Stromal cell of bone marrow (primary cell): Measurements from ENCODE around the gene TAC3.
"Not testable (repeated sequence)": the region's sequence is repeated elsewhere in the genome, so short reads cannot be mapped to it uniquely, and the experiment has no call there.

ENCODE experiments used
- DNase-seq: peaks from one replicate; pipeline ENCODE4 v3.0.0-alpha.2; 2012; ENCODE audit warnings: low read depth

The TAC3 gene

DNA sequence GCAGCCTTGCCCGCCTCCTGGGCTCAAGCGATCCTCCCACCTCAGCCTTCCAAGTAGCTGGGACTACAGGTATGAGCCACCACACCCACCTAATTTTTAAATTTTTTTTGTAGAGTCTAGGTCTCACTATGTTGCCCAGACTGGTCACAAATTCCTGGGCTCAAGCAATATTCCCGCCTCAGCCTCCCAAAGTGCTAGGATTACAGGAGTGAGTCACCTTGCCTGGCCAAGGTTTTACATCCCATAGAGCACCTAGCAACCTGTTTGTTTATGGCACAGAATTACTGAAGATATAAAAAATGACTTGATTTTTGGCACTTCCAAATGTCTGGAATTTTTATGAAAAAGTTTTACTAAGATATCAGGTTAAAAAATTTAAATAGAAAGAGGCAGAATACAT lies 17.1 kb upstream of the TAC3 start:
- DNase-seq, result no peak

DNA sequence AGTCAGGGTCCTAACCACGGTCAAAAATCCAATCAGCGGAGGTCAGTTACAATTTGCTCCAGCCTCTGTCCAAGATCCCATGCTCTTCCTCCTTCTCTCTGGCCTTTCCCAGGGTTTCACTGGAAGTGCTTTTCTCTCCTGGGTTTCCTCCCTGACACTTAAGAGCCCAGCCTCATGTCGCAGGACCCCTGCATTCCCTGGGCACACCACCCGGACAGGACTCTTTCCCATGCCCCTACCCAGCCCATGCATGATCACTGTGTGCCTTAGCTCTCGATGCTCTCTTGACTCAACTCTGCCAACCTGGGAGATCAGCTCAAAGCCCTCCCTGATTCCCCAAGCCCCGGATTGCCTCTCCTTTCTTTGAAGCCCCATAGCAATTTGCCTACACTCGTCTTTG lies 15.5 kb upstream of the TAC3 start:
- DNase-seq, result no peak

DNA sequence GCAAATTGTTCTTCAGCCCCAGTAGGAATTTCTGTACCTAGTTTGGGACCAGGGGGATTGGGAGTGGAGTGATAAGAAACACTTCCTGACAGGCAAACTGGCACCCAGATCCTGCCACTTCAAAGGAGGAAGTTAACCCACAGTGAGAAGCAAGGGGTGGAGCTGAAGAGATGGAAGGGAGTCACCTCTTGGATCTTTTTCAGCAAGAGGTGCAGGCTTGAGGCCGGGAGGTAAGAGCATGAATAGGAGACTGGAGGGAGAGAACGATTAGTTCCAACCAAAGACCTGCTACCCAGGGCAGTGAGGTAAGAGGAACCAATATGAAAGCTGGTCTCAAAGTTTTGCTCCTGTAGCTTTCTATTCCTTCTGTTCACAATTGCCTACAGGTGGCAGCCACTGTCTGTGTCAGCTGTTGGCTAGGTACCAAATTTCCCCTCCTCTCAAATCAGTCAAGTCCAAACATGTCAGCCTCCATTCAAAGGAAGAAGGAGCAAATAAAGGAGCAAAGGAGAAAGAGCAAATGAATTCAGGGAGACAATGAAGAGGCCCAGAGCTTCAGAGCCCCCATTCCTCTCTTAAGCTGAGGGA lies 14.9 kb upstream of the TAC3 start:
- DNase-seq, result no peak

DNA sequence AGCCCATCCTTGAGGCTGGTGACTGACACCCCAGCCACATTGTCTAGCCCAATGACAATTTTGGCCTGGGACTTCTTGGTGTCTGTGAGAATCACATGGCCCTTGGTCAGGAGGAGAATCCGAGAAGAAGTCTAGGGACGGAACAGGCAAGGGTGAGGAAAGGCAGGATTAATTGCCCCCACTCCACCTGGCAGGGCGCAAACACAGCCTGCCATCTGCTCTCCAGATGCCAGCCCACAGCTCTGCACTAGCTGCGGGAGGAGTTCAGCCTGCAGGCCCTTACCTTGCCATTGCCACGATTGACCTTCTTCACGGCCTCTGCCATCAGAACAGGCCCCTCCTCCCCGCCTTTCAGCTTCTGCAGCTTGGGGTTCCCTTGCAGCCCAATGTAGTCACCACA lies 13.1 kb upstream of the TAC3 start:
- DNase-seq, result no peak

DNA sequence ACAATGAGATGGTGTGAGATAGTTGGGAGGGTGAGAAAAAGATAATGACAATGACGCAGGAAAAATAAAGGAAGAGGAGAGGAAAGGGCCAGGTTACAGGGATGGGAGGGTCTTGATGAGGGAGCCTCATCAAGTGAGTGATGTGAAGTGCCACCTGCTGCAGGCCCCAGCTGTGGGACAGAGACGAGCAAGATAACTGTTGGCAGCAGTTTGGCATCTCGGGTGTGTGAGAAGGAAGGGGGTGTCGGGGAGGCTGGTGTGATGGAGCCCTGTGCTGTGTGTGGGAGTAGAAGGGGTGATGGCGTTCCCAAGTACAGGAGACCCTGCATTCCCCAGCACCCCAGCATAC lies 11.4 kb upstream of the TAC3 start:
- no peak for DNase-seq

DNA sequence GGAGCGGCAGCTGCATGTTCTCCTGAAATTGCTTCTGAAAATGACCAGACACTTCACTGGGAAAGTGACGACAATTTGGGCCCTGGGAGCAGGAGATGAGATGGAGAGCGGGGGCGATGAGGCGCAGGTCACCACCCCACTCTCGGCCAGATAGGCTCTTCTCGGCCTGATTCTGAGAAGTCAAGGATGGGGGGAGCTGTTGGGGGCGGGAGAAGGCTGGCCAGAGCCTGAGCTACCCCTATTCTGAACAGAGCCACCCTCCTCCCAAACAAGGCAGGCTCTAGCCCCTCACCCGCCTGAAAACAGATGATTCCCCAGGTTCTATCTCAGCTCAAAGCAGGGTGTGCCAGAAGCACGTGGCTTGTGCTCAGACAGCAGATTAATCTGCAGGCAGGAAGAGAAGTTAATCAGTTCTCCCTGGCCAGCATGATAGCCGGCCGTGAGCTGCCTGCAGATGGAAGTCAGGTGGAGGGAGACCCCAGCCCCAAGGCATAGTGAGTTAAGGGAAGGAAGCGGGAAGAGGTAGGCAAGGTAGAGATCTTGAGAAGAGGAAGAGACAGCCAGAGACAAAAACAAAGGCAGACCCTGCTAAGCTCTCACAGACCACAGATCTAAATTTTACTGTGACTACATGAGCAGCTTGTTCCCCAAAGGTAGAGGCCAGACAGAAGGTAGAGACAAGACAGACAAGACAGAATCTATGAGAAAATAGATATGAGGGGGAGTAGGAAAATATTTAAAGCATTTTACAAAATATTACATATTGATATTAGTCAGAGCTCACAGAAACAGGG lies 10.9 kb upstream of the TAC3 start:
- DNase-seq, result no peak

DNA sequence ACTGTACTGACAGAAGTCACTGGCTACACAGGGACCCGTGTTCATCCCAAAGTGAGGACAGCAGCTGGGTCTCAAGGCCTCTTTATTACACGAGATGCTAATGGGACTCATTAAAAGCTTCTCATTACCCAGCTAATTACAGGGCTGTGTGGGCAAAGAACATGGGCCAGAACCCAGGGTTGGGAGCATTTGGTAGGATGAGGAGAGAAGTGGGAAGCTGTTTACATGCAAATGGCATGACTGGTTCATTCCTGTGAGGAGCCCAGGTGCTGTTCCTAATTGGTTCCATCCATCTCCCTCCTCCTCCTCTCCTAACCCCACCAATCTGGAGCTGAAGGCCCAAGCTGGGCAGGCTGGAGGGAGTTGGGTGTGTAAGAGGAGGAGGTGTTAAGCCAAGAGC lies 8.9 kb upstream of the TAC3 start:
- no peak for DNase-seq

DNA sequence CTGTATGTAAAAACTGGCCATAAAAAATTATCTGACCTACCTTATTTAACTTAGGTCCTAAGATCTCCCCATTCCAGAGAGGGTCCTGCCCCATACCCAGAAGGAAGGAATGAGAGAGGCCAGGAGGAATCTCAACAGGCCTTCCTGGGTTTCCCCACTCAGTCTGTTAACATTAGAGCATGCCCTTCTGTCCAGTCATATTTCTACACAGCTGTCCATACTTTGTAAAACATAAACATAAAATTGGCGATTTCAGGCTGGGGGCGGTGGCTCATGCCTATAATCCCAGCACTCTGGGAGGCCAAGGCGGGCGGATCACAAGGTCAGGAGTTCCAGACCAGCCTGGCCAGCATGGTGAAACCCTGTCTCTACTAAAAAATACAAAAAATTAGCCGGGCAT lies 6.0 kb upstream of the TAC3 start:
- DNase-seq, result not testable (repeated sequence)

DNA sequence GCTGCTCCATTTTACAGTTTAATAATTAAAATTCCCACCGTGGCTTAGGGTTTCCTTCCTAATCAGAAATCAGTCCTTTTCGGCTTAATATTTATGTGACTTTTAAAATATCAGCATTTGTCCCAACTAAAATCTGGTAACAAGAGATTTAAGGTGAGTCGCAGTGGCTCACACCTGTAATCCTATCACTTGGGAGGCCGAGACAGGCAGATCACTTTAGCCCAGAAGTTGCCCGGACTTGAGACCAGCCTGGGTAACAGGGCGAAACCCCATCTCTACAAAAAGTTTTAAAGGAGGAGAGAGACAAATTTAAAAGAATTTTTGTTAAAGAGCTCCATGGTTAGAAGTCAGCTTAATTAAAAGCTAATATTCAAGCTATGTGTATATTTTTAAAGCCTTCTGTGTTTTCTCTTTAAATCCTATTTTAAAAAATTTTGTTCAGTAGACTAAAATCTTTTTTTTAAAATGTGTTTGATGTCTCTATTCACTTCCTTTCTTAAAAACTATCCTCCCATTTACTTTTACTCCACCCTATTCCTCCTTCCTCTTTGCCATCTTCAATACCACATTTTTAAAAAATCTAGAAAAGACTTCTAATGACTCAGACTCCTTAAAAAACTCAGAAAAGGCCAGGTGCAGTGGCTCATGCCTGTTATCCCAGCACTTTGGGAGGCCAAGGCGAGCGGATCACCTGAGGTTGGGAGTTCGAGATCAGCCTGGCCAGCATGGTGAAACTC lies 3.8 kb upstream of the TAC3 start:
- DNase-seq, result no peak

DNA sequence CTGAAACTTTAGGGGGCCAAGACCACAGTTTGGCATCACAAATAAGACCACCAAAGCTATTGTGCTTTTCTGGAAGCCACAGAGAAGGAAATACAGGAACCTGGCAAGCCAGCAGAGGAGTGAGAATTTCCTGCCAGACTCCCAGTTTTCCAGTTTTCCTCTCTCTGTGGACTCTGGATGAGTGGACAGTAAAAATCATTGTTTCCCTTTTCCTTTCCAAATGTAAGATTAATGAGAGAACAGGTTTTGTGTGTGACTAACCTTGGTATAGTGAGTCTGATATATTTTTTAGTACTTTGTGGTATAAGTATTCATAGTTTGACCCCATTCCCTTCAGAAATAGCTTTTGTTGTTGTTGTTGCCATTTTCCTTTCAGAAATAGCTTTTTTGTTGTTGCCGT lies 2.6 kb upstream of the TAC3 start:
- no peak for DNase-seq

DNA sequence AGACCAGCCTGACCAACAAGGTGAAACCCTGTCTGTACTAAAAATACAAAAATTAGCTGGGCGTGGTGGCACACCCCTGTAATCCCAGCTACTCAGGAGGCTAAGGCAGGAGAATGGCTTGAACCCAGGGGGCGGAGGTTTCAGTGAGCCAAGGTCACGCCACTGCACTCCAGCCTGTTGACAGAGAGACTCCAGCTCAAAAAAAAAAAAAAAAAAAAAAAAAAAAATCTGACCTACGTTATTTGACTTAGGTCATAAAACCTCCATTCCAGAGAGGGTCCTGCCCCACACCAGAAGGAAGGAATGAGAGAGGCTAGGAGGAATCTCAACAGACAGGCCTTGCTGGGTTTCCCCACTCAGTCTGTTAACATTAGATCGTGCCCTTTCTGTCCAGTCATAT lies 2.0 kb upstream of the TAC3 start:
- not testable (repeated sequence) for DNase-seq

DNA sequence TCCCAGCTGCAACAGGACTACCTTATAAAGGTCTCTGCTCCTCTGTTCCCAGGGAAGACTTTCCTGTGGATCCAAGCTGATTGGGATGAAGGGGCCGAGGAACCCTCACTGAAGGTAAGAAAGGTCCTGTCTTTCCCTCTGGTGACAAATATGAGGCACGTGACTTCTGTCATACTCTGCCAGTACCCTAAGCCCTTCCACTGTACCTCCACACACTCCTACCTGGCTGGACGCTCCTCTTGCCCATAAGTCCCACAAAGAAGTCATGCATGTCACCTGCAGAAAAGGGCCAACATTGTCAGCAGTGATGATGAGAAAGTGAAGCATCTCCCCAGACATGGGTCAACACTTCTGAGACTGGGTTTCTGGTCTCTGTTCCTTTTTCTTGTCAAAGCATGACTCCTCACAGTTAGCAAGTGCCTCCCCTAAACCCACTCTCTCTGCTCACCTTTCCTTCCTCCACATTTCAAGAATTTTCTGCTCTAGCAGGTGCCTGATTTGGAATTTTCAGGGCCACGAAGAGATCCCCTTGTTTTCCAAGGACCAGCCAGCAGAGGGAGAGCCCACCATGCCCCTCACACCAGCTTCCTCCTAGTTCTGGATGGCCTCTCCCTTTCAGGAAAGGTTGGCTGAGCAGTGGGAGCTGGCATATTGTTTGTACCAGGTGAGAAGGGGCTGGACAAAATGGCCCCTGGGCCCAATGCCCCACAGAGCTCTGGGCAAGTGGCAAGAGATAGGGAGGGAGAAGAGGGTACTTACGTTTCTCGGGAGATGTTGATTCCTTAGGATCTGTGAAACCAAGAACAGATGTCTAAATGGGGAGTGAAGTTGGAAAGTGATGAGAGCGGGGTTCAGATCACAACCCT lies 3.5 kb downstream of the TAC3 start:
- no peak for DNase-seq

DNA sequence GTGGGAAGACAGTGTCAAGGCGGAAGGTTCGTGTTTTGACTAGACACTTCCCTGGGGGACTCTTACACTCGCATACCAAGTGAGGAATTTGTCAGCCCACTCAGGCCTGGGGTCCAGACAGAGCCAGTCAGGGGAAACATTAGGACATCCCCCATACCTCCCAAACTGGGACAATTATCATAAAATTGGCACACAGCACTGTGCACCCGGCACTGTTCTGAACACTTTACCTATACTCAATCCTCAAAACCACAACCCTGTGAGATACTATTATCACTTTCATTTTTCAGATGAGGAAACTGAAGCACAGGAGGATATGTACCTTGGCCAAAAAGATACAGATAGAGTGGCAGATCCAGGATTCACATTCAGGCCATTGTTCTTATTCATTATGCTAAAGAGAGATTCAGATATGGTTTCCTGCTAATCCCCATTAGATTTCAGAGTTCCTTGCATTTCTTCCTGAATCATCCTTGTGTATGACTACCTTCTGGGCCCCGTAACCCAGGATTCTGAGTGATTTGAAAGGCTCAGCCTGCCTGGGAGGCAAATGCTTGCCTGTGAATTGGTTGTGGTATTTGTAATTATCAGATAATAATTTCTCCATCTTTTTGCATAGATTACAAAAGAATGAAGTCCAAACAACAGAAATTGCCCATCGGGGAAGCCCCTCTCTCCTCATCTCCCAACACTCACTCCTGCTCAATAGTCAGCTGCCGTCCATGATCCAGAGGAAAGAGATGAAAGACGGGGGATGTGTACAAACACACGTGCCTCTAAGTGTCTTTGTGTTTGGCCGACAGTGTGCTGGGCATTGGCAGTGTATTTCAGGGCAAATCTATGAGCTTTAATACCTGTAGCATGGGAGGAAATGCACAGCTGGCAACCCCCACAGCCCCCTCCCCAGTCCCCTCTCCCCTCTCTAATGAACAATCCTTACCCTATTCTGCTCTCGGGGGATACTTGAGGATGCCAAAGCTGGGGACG lies 4.6 kb downstream of the TAC3 start:
- DNase-seq, result no peak

DNA sequence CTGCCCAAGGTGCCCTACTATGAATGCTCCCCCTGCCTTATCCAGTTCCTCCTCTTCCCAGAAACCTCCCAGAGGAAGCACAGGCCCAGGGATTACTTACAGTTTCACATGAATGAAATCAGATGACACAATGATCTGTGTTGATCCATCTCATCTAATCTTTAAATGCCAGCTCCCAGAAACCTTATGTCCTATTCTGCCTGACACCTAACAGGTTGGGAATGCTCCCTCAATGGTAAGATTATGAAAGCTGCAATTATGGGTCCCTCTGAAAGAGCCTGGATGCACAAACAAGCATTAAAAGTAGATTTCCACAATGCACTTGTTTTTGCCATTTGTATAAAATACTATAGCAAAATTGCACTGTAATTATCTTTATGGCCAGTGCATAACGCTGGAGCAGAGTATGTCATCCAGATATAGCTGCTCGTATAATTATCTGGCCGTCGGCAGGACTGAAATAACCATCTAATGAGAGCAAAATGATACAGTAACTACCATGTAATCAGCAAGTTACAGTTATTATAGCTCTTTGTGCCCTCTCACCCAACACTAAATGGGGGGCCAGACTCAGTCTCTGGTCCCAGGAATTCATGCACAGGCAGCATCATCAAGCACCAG lies 5.6 kb downstream of the TAC3 start:
- no peak for DNase-seq

DNA sequence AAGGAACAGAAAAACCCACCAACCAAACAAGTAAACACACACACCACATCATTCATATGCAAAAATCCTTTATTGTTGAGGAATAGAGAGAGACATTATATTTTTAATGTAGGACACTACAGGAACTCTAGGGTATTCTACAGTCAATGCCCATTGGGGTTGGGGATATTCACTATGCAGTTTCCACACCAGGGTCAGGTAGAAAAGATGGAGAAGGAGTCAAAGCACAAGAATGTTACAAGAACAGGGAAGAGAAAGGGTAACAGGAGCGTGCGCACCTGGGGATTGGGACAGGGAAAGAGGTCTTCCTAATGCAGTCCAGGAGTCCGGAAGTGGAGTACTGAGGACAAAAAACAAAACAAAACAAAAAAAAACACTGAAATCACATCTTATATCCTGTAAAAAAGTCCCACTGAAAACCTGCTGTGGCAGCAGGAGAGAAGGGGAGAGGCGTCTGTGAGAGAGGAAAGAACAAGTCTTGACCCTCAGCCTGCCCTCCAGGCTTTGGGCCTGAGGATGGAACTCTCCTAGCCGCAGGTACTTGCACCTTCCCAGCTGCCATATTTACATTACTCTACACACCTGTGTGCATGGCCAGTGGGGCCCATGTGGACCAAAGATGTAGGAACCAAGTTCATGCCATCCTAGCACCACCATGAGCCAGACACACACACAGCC lies 6.2 kb downstream of the TAC3 start:
- DNase-seq, result no peak

DNA sequence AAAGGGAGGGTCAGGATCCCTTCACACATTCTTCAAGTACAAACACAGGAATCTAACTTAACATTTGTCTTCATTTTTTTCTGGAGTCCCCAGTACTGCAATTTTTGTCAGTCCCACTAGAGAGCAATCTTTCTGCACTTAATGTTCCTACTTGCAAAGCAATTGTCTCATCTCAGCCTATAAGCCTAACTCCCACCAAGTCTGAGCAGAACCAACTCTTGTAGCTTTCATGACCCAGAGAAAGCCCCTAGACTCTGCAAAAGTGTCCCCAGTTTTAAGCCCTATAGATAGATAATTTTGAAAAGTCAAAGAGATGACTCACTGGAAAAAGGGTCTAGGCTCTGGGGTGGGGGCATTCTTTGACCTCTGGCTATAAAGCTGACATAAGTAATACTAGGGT lies 8.2 kb downstream of the TAC3 start:
- DNase-seq, result peak; percentile 56

DNA sequence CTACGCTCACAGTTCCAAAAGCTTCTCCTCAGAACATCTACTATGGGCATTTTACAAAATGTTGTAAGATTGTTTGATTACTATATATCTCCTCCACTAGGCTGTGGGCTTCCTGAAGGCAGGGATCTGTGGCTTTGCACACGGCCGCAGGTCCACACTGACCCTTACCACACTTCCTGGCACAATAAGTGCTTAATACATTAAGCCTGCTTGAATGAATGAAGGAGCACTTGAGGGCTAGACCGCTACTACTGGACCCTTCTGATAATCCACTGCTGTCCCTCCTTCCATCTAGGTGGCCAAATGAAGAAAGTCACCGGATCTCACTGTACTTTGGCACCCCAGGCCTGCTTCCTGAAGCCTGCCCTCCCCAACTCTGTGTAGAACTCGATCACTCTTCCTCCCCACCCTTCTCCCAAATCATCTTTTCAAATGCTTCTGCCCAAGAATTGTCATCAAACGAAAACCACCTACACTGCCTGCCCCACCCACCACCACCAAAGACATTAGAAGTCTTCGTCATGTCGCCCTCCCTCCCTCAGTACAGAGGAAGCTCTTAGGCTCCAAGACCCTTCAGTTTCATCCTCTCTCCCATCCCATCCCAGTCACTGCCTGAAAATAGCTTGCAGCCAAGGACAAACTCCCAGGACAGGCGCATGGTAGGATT lies 9.4 kb downstream of the TAC3 start:
- no peak for DNase-seq

DNA sequence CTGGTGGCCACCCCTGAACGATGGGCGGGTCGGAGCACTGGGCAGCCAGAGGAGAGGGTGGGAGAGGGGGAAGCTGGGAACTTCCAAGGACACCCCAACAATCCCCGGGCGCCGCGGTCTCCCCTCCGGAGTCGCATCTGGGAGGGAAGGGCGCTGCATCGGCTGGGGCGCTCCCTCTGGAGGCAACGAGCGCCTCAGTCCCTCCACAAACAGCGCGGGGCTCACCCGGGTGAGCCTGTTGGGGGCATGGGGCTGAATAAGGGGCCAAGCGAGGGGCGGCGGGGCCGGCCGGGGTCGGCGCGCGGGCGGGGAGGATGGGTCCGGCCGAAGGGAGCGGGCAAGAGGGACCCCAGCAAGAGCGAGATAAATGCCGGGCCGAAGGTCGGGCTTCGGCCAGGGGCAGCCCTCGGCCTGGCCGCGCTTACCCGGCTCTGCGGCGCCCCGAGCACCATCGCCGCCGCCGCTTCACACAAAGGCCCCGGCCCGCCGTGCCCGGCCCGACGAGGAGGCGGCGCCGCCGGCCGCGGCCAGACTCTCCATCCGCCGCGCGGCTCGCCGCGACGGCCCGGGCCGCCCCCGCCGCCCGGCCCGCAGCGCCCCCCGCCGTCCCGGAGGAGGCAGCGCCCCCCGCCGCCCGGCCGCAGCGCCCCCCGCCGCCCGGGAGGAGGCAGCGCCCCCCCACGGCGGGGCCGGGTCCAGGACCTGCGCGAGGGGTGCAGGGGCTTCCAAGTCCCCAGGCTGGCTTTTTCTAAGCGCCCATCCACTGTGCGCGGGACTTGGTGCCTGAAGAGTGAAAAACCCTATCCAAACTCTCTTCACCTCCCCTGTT lies 10.1 kb downstream of the TAC3 start, which contains the start of gene ZBTB39:
Gene ZBTB39, minus strand, starts transcription at position 567 of the 829 bp plus-strand sequence. CDS start 1,629 bp downstream, outside the sequence.
- DNase-seq, result peak; percentile 38

DNA sequence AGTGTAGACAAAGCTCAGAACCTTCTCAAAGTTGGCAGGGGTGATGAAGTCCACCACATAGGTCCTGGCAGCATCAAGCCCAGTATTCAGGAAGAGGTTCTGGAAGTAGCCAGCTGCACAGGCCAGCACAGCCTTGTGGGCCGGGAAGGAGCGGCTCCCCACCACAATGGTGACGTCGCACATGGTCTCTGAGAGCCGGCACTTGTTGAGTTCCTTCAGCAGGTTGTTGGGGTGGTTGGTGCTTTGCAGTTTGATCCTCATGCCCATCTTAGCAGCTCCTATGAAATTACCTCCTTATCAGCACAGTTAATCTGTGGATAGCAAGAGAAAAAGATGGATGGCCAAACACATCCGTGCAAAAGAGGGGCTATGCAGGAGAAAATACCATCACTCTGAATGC lies 11.7 kb downstream of the TAC3 start:
- DNase-seq, result no peak
